ENCODE results near the gene TM9SF2.

The TM9SF2 gene

DNA sequence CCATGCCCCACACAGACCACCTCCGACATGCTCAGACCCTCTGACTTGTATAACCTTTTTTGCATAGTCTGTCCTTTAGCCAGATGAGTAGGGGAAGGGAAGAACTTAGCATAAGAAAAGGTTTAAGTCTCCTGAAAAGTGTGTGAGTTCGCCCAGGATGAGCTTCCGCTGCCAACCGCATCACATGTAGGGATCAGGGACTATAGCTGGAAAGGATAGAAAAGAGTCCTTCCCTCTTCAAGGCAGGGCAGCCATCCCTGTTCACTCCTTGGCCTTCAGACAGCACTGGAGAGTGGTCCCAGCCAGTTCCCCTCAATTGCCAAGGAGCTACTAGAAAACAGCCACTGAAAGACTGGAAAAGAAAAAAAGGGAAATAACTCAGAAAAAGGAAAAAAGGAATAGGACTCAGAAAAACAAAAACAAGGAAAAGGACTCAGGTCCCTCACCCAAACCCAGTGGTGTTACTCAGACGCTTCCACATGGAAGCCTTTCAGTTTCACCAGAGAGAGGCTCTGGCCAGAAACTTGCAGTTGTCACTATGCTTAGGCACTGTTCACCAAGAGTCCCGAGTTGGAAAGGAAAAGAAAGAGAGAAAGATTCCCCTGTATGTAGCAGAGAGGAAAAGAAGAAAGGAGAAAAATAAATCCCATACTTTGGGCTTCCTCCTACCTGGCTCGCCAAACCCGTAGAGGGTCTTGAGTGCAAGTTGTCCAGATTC, 5.6 kb upstream of the TM9SF2 start:
- no peak for DNase-seq (ENCODE audit: low read depth in 3 of 3)

DNA sequence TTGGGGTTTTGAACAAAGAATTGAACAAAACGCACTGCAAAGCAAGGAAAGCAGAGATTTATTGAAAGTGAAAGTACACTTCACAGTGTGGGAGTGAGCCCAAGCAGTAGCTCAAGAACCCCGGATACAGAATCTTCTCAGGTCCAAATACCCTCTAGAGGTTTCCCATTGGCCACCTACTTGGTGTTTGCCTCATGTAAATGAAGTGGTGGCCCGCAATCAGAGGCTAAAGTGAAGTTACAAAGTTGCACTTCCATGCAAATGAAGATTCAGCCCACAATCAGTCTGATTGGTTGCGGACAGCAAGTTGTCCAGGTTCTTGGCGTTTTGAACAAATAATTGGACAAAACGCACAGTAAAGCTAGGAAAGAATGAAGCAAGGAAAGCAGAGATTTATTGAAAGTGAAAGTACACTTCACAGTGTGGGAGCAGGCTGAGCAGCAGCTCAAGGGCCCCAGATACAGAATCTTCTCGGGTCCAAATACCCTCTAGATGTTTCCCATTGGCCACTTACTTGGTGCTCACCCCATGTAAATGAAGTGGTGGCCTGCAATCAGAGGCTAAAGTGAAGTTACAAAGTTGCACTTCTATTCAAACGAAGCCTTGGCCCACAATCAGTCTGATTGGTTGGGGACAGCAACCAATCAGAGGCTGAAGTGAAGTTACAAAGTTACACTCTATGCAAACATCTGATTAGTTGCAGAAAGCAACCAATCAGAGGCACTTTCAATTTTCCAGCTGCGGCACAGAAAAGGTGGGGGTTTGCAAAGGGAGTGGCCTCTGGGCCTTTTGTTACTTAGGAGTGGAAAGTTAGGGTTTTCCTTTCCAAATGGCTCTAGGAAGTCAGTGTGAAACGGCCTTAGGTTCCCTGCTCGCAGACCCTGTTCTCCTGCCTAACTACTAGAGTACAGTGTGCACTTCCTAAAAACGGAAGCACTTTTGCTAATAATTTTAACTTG, 4.8 kb upstream of the TM9SF2 start:
- peak in 1 of 3 donors; percentile 58 for DNase-seq (ENCODE audit: low read depth in 3 of 3)

DNA sequence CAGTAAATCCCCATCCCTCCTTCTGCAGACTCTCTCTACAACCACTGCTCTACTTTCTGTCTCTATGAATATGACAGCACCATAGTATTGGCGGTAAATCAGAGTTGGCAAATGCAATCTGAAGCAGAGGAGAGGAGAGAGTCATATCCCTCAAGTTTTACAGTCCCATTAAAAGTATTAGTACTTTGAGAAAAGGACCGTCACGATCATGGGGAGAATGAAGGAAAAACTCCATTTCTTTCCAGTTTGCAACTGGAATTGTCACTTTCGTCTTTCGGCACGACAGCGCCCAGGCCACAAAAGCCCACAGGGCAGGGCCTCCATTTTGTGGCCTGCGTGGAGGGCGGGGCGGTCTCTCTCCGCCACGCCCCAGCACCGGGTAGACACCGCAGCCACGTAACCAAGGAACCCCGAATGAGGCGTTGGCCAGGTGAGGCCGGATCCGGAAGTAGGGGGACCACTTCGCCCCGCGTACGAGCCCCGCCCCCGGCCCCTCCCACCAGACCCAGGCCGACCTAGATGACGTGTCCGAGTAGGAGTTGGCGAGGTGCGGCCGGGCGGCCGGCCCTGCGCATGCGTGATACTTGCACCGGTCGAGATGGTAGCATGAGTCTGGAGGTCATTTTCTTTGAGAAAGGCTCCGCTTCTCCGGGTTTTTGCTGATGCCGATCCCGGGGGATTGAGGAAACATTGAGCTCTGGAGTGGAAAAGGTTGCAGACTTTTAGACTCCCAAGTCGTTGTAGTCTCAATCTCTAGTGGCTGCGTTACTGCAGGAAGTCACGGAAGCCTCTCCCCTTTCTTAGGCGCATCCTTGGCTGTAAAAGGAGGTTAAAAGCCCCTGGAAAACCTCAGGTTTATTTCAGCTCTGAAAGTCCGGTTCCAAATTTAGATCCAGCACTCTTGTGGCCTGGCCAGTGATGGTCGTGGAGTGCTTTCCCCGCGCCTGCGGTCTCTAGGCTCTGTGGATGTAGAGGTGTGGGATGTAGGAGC, 2.8 kb upstream of the TM9SF2 start:
- DNase-seq (ENCODE audit: low read depth in 3 of 3): peak; percentile 94 to 99 (median 98)

- DNase-seq (ENCODE audit: low read depth in 3 of 3): no peak
Measured at GRCh38 chr13:99500839-99501183, 461 bp upstream of the TM9SF2 start.

DNA sequence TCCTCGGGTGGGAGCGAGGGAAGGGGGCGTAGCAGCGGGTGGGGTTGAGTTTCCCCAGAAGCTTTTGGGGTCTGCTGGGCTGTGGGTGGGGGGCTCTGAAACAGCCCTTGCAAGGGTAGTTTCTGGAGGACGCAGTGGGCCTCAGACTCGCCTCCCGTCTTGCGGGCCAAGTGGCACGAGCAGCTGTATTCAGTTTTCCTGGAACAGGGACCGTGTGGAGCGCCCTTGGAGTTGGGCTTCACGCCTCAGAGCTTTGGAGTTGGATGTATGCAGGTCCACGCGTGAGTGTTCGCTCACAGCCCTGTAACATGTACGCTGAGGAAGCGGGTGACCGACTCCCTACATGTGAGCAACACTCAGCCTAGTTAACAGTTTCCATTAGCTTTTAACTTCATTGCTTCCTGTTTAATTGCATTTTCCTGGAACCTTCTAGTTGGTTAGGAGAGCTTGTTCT, 603 bp downstream of the TM9SF2 start:
- no peak for DNase-seq (ENCODE audit: low read depth in 3 of 3)

DNA sequence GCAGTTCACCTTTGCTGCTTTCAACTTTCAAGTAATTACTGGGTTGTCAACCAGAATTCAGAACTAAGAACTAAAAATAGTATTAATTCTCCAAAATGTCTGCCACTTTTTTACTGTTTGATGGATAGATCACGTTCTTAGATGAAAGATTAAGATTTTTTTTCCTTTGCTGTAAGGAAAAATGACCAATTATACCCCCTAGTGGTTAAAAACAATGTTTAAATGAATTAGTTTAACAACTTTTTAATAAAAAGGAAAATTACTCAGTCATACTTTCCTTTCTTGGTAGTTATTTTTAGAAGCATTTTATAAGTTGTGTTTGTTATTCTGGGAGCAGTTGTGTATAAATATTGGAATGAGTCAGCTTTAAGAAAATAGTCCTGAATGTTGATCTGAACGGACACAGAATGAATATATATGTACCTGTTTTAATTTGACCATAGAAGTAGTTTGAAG, 4.6 kb downstream of the TM9SF2 start:
- no peak for DNase-seq (ENCODE audit: low read depth in 3 of 3)

DNA sequence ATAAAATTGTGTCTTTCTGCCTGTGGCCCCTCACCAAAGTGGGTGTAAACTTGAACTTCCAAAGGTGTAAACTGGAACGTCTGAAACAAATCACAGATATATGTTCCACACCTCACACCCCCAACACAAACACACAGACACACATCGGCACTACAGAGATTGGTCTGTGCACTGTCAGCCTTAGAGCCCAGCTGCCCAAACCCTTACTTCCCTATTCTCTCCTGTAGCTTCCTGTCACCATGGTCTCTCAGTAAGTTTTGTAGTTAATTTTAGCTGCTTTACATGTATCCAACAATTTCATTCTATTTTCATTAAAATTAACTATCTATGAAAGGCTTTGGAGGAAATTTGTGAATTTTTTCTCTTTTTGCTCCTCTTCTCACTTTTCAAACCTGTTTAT, 5.4 kb downstream of the TM9SF2 start:
- DNase-seq (ENCODE audit: low read depth in 3 of 3): no peak

DNA sequence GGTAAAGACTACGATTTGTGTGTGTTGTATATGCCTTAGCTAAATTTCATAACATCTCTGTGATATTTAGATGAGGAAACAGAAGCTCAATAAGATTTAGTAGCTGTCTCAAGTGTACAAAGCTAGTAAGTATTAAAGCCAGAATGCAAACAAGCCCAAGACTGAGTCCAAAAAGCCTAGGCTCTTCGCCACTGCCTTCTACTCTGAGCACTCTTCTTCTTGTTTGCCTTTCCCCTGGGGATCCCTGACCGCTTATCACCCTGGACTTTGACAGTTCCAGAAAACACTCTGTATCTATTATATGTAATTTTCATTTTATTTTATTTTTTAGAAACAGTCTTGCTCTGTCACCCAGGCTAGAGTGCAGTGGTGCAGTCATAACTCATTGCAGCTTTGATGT, 5.8 kb downstream of the TM9SF2 start:
- DNase-seq (ENCODE audit: low read depth in 3 of 3): no peak

GRCh38 chr13:99507551-99507950, 6.3 kb downstream of the TM9SF2 start:
- DNase-seq (ENCODE audit: low read depth in 3 of 3): no peak

DNA sequence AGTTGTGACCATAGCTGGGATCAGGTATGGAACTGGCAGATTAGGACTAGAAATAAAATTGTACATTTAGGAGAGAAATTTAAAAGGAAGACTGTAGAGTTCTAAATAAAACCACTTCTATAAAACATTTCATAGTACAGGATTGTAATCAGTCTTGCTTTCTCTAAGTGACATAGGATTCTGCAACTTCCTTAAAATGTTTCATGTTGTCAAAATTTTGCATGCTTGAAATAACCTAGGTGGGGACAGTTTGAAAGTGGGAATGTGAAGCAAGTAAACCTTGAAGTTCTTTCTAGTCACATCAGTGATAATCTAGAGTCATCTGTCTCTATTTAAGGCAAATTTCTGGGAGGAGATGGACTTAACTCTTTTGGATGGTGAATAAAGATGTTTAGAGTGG, 6.7 kb downstream of the TM9SF2 start:
- DNase-seq (ENCODE audit: low read depth in 3 of 3): no peak

GRCh38 chr13:99509479-99509878, 8.2 kb downstream of the TM9SF2 start:
- DNase-seq (ENCODE audit: low read depth in 3 of 3): no peak

- DNase-seq (ENCODE audit: low read depth in 3 of 3): no peak
Measured at GRCh38 chr13:99514801-99515200, 13.5 kb downstream of the TM9SF2 start.

- DNase-seq (ENCODE audit: low read depth in 3 of 3): no peak
Measured at GRCh38 chr13:99516153-99516929, 15.1 kb downstream of the TM9SF2 start.

DNA sequence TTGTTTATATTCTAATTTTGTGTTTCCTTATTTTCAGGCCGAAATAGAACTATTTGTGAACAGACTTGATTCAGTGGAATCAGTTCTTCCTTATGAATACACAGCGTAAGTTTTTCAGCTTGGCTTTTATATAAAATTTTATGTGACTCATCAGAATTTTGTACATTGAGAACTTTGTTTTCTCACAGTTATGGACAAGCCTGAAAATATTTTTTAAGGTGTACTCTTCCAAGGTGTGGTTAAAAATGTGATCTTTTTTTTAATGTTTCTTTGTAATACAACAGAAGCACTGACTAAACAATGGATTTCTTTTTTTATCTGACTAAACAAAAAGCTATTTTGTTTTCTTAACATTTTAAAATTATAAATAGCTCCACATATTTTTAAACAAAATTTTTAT, 16.3 kb downstream of the TM9SF2 start:
- no peak for DNase-seq (ENCODE audit: low read depth in 3 of 3)

DNA sequence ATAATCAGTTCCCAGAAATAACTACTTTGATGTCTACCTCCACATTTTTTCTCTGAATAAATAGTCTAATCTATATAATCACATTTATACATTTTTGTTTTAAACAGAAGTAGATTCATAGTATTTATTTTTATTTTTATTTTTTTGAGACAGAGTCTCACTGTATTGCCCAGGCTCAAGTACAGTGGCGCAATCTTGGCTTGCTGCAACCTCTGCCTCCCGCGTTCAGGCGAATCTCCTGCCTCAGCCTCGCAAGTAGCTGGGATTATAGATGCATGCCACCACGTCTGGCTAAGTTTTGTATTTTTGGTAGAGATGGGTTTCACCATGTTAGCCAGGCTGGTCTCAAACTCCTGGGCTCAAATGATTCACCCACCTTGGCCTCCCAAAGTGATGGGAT, 16.7 kb downstream of the TM9SF2 start:
- DNase-seq (ENCODE audit: low read depth in 3 of 3): no peak

DNA sequence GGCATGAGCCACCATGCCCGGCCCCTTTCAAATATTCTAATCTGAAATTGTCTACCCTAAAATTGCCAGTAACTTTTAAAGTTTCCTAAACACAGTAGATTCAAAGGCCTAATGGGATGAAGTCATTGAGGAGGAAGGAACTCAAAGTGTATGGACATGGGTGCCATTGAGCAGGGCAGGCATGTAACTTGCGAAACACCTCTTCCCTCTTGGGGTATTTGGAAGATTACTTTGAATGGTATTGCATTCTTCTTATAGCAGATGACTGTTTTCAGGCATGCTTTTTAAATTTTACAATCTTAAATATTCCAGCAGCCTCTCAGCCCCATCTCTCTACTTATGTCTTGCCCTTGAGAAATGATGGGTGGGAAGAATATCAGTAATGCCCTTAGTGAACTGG, 21.0 kb downstream of the TM9SF2 start:
- DNase-seq (ENCODE audit: low read depth in 3 of 3): no peak

- no peak for DNase-seq (ENCODE audit: low read depth in 3 of 3)
Measured at GRCh38 chr13:99523838-99524237, 22.6 kb downstream of the TM9SF2 start.

GRCh38 chr13:99525967-99526366, 24.7 kb downstream of the TM9SF2 start:
- DNase-seq (ENCODE audit: low read depth in 3 of 3): no peak

DNA sequence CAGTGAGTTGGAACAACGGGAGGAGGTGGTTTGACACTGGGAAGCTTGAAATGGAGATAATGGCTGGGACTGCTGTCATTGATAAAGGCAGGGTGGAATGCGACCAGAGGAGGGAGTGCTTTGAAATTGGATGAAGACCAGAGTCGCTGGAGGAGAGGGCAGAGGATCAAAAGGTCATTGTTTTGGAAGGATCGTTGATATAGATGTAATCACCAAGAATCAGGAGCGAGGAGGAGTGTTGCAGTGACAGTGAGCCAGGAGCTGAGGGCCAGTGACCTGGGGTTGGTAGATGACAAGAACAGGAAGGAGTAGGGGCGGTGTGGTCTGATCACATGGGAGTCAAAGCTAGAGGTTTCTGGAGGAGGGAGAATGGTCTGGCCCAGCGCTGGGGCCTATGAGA, 25.3 kb downstream of the TM9SF2 start:
- DNase-seq (ENCODE audit: low read depth in 3 of 3): no peak

- DNase-seq (ENCODE audit: low read depth in 3 of 3): no peak
Measured at GRCh38 chr13:99527301-99527700, 26.0 kb downstream of the TM9SF2 start.

- no peak for DNase-seq (ENCODE audit: low read depth in 3 of 3)
Measured at GRCh38 chr13:99528547-99528946, 27.3 kb downstream of the TM9SF2 start.

Data from stimulated activated CD4-positive, alpha-beta T cell treated with anti-CD3 and anti-CD28 coated beads, TNF-alpha, amount 100 ng/mL, for 48 hours (primary cell).